Ishikawa (cell line): ENCODE measurements around the gene RAB11FIP4.

Experiments
- CEBPB ChIP-seq: IDR thresholded peaks from 2 replicates; pipeline ENCODE4 v1.6.1; 2012
- CREB1 ChIP-seq: IDR thresholded peaks from 2 replicates; pipeline ENCODE4 v1.6.1; 2012; ENCODE audit warnings: low read depth
- EGR1 ChIP-seq: IDR thresholded peaks from 2 replicates; pipeline ENCODE4 v1.6.1; 2012
- EP300 ChIP-seq: IDR thresholded peaks from 2 replicates; pipeline ENCODE4 v1.6.1; 2012; ENCODE audit warnings: borderline replicate concordance
- FOXM1 ChIP-seq: IDR thresholded peaks from 2 replicates; pipeline ENCODE4 v1.6.1; 2012; ENCODE audit warnings: low read depth, borderline replicate concordance
- MAX ChIP-seq: IDR thresholded peaks from 2 replicates; pipeline ENCODE4 v1.6.1; 2012
- NFIC ChIP-seq: IDR thresholded peaks from 2 replicates; pipeline ENCODE4 v1.6.1; 2012
- RAD21 ChIP-seq: IDR thresholded peaks from 2 replicates; pipeline ENCODE4 v1.6.1; 2012; ENCODE audit warnings: low read depth
- REST ChIP-seq: IDR thresholded peaks from 2 replicates; pipeline ENCODE4 v1.6.1; 2012; ENCODE audit warnings: low read depth, mild to moderate bottlenecking
- TAF1 ChIP-seq: IDR thresholded peaks from 2 replicates; pipeline ENCODE4 v1.6.1; 2012; ENCODE audit warnings: low read depth, mild to moderate bottlenecking
- TCF12 ChIP-seq: IDR thresholded peaks from 2 replicates; pipeline ENCODE4 v1.6.1; 2012; ENCODE audit warnings: low read depth
- TEAD4 ChIP-seq: IDR thresholded peaks from 2 replicates; pipeline ENCODE4 v1.6.1; 2012
- USF1 ChIP-seq: IDR thresholded peaks from 2 replicates; pipeline ENCODE4 v1.6.1; 2012
- YY1 ChIP-seq: IDR thresholded peaks from 2 replicates; pipeline ENCODE4 v1.6.1; 2012; ENCODE audit warnings: low read depth
- ZBTB7A ChIP-seq: IDR thresholded peaks from 2 replicates; pipeline ENCODE4 v1.6.1; 2012; ENCODE audit warnings: low read depth

Gene RAB11FIP4

DNA sequence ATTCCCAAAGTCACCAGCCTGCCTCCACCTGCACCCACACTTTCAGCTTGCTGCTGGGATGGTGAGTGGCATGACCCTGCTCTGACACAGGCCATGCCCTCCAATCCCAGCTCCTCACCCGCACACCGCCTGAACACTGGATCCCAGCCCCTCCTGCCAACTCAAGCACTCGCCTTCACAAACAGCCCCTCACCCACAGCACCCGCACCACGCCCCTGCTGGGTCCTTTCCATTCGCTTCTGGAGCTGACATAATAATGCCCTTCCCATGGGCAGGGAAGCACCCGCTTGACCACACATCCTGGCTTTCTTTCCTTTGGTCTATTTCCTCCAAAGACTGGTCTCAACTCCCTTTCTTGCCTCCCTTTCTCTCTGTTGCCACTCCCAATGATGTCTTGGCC lies 57.6 kb downstream of the RAB11FIP4 start:
- TF ChIP-seq EP300 (no peak), ZBTB7A (no peak), TAF1 (no peak), USF1 (no peak), EGR1 (no peak)

DNA sequence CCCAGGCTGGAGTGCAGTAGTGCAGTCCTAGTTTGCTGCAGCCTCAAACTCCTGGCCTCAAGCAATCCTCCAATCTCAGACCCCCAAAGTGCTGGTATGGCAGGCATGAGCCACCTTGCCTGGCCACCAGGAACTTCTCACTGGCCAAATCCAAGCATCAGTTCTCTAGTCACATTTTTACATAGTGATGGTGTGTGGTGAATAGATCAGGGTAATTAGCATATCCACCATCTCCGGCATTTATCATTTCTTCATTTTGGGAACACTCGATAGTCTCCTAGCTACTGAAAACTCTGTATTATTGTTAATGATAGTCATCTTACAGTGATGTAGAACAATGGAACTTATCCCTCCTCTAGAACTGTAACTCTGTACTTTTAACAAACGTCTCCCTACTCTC lies 58.3 kb downstream of the RAB11FIP4 start:
- TF ChIP-seq YY1 (no peak), RAD21 (no peak), EGR1 (no peak)

- TF ChIP-seq CEBPB = no peak
- TF ChIP-seq CREB1 = no peak
- no peak for TF ChIP-seq USF1
- no peak for TF ChIP-seq NFIC
- TF ChIP-seq MAX = no peak
- TF ChIP-seq EP300 = no peak
- TF ChIP-seq TAF1 = no peak
- TF ChIP-seq TCF12 = no peak
- no peak for TF ChIP-seq REST
- no peak for TF ChIP-seq RAD21
- no peak for TF ChIP-seq ZBTB7A
- no peak for TF ChIP-seq YY1
- no peak for TF ChIP-seq EGR1
- TF ChIP-seq TEAD4 = no peak
- no peak for TF ChIP-seq FOXM1
These were observed 60.6 kb downstream of the RAB11FIP4 start for GRCh38 chr17:31452101-31452500.

GRCh38 chr17:31452561-31453110 lies 61.2 kb downstream of the RAB11FIP4 start:
- TF ChIP-seq YY1 = no peak
- TF ChIP-seq ZBTB7A = no peak
- TF ChIP-seq MAX = no peak
- TF ChIP-seq REST = no peak
- TF ChIP-seq CREB1 = no peak
- no peak for TF ChIP-seq NFIC
- TF ChIP-seq TEAD4 = no peak
- TF ChIP-seq EP300 = no peak
- TF ChIP-seq FOXM1 = no peak
- no peak for TF ChIP-seq USF1
- no peak for TF ChIP-seq RAD21
- no peak for TF ChIP-seq TAF1
- no peak for TF ChIP-seq CEBPB
- TF ChIP-seq TCF12 = no peak
- TF ChIP-seq EGR1 = no peak

- TF ChIP-seq CREB1 (no peak), EP300 (peak; percentile 23; the same call in 1 of the 2 replicates), CEBPB (no peak)
These were observed 62.4 kb downstream of the RAB11FIP4 start for GRCh38 chr17:31453896-31454295.

DNA sequence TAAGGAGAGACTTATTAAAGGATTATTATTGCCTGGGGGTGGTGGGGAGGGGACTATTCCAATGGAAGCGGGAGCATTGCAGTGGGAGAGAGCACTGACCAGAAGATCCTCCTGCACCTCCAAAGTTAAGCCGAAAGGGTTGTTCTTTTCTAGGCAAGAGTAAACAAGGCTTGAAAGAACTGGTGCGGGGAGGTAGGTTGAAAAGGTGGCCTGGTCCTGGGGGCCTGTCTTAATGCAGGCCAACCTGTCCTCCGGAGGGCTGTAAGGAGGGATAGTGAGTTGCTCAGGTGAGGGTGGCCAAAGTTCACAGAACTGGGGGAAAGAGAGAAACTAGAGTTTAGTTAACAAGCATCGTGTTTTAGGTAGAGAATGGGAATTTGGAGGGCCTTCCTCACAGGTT lies 65.3 kb downstream of the RAB11FIP4 start:
- no peak for TF ChIP-seq ZBTB7A
- TF ChIP-seq CREB1 = no peak
- no peak for TF ChIP-seq EGR1
- TF ChIP-seq NFIC = no peak
- no peak for TF ChIP-seq EP300
